AG08396 (cell line): ENCODE data around the gene LSAMP.

ENCODE experiments used
- DNase-seq: peaks from one replicate; pipeline ENCODE4 v3.0.0; 2012; ENCODE audit warnings: low spot score, mixed read lengths

Gene LSAMP

DNA sequence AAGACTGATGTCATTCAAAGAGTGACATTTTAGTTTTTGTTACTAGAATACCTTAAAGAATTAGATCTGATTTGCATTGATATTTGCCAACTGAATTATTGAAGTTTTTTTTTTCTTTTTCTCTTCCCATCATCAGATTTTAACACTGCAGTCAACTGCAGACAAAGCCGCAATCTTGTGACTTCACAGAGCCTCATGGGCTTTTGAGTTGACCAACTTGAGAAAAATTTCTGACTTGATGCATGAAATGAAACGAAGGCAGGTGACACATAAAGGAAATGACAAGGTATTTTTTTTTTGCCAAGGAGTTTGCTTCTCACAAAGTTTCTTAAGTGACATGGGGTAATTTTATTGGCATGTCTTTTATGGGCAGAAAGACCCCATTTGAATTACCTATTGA, 438.3 kb downstream of the LSAMP start:
- no peak for DNase-seq

- peak; percentile 39 for DNase-seq
Measured at GRCh38 chr3:116005404-116005803, 439.9 kb downstream of the LSAMP start.

DNA sequence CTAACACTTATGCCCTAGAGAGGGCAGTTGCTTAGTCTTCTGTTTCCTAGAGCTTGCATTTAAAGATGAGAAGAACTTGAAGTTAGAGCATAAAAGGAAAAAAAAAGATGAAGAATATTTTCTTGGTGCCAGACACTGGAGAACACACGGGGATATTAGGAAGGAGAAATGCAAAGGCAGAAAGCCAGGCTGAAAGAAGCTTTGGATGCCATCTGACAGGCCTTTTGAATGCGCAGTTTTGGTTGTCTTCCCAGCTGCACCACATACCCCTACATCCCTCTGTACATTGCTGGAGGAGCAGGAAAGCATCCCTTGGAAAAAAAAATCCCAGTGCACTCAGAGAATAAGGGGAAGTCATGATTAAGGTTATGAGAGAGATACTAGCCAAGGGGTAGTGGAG, 443.1 kb downstream of the LSAMP start:
- DNase-seq = no peak

- DNase-seq = no peak
Measured at GRCh38 chr3:116001151-116001621, 444.1 kb downstream of the LSAMP start.

DNA sequence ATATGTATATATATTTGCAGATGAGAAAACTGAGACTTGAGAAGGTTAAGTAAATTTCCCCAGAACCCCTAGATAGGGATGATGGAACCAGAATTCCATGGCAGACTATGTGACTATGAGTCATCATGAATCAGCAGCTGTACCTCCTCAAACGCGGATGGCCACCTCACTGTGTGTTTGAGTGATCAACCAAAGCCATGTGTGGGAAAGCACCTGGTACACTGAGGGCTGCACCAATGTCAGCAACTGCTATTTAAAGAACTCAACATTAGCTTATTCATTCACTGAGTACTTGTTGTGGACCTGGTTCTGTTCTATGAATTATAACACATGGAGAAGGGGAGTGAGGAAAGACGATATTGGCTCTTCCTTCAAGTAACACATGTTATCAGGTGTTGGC, 445.0 kb downstream of the LSAMP start:
- peak; percentile 39 for DNase-seq

DNA sequence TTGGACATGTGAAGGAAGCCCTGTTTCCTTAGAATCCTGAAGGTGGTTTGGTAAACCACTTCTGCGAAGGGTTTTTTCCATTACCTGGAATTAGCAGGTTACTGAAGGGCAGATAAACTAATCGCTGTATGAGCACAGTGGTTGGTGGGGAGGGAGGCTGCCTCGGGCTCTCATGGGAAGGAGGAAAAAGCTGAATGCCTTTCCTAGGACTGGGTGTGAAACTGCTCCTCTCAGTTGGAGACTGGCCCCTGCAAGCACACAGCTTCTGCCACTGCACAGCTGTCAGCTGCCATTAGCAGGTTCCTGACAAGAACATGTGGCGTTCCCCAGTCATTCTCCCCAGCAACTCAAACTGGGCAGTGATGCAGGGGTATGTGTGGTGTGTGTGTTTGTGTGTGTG, 445.7 kb downstream of the LSAMP start:
- no peak for DNase-seq

DNA sequence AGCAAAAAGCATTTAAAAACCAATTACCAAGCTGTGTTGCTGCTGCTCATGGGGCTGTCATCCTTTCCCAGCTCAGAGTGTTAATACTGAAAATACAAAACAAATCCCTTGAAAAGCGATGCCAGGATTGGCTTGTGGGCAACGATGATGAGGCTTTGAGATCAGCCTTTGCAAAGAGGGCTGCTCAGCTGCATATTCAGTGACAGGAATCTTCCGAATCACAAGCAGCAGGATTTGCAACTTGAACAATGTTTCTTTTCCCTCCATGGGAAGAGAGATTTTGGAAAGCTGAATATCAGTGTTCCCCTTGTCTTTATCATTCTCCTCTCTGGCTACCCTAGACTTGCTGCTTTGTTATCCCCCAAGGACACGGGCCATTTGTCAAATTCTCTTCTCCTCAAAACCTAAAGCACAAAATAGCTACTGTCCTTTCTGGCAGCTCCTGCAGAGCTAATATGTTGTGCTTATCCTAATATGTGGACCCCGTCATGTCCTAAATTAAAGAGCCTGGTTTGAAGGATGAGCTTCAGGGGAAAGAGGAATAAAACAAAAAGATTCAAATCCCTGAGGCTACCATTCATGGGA, 446.2 kb downstream of the LSAMP start:
- DNase-seq = no peak

GRCh38 chr3:115996420-115997108, 448.7 kb downstream of the LSAMP start:
- no peak for DNase-seq

GRCh38 chr3:115990669-115991068, 454.6 kb downstream of the LSAMP start:
- DNase-seq = no peak

GRCh38 chr3:115989684-115990421, 455.4 kb downstream of the LSAMP start:
- no peak for DNase-seq

DNA sequence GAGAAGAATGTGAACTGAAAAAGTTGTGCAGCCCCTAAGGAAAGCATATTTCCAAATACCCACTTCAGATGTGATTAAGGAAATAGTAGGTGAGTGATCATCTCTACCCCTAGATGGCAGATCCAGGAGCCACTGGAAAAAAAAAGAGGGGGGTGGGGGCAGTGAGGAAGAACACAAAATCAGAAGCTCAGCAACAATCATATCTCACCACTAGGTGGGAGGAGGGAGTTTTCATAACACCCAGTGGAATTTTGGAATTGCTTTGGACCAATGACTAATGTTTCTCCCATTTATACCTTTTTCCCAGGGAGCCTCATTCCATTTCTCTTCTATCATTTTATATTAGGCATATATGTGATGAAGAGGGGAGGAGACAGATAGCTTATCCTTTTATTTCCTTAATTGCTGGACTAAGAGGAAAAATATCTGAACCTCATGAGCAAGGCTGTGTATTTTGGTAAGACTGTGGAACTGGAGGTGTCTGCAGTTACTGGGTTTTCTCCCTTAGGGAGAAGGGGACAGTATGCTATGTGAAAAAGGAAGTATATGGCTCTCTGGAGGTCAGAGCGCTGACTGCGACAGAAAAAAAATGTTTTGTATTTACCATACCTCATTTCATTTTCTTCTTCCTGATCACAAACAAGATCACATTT, 458.6 kb downstream of the LSAMP start:
- no peak for DNase-seq

DNA sequence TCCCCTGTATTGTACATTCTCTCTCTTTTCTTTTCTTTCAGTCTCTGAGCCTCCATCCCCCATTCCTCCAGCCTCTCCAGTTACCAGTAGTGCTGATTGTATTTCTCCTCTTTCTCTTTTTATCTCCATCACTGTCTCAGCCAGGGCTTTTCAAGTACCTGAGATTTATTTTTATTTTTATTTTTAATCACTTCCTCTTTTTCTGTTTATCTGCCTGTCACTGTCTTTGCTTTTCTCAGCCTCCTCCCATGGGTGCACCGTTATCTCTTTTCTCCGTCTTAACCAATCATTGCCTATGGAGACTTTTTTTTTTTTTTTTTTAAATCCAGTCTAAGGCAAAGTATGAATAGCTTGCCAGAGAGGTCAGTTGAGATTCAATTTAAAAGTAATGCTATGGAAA, 462.7 kb downstream of the LSAMP start:
- DNase-seq = no peak

- no peak for DNase-seq
Measured at GRCh38 chr3:115982108-115982507, 463.2 kb downstream of the LSAMP start.

DNA sequence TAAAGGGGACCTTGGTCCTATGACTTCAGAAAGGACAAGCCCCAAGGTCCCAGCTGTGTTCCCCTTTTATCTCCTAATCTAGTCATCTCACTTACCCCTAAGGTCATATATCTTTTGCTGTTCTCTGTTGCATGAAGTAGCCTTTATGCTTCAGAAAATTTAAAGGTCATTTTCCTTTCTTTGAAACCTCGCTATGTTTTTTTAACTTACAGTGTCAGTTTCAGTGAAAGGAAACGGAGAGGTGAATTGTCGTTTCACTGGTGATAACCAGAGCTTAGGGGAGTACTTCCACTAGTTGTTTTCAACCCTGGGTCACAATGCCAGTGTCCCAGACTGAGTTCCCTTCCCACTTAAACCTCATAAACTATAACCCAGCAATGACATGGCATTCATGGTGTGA, 464.6 kb downstream of the LSAMP start:
- no peak for DNase-seq

GRCh38 chr3:115977866-115978265, 467.4 kb downstream of the LSAMP start:
- DNase-seq = no peak

DNA sequence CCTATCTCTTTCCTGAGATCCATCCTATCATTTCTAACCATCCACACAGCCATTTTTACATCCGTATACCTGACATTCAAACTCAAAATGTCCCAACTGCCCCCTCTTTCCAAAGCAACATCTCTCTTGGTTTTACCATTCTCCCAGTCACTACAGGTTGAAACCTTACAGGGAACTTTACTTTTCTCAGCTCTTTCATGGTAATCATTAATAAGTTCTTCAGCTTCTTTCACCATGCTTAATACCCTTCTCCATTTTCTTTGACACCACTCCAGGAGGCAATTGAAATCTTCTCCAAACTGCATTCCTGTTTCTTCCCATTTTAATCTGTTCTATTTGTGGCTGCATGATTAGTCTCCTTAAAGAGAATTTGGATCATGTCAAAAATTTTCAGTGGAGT, 469.5 kb downstream of the LSAMP start:
- no peak for DNase-seq

DNA sequence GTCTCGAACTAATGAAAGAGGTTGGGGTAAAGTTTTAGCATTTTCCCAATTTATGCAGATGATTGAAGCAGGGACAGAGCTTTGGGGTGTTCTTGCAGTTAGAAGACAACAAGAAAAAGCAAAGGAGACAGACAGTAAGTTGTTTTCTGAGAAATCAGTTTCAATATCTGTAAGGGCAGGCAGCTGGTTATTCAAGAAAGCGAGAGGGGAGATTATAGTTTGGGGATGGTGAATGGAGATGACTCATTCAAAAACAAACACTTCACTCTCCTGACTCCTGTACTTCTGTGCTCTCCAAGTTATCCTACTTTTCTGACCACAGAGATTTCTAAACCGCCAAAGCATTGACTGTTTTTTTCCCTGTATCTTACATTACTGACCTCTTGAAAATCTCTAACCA, 469.9 kb downstream of the LSAMP start:
- DNase-seq = peak; percentile 14

GRCh38 chr3:115974940-115975339, 470.3 kb downstream of the LSAMP start:
- no peak for DNase-seq

GRCh38 chr3:115968871-115969270, 476.4 kb downstream of the LSAMP start:
- DNase-seq = no peak

GRCh38 chr3:115961380-115961779, 483.9 kb downstream of the LSAMP start:
- DNase-seq = no peak

DNA sequence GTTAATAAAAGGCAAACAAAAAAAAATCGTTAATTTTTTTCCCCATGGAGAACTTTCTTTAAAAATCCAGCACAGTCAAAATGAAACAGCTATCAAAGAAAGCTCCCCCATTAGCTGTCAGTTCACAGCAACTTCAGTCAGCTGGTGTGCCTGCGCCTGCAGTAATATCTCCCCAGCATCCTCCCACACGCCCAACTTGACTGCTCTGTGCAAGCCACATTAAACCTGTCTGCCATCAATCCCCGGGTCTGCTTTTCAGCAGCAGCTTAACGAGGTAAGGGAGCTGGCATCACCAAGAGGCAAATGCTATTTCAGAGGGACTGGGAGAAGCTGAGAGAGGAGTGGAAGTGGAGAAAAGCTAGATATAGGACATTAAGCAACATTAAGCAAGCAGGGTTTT, 484.5 kb downstream of the LSAMP start:
- no peak for DNase-seq

GRCh38 chr3:115958526-115958925, 486.8 kb downstream of the LSAMP start:
- no peak for DNase-seq

DNA sequence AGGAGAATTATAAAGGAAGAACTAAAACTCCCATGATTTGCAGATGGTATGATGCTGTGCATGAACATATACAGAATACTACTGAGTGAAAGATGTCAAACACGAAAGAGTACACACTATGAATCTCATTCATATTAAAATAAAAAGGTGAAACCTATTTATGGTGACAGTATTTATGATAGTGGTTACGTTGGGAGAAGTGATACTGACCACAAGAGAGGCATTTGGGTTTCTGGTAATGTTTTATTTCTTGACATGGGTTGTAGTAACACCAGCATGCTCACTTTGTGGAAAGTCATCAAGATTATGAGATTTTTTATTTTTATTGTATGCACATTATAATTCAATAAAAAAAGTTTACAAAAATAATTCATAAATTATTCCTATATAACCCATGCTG, 498.0 kb downstream of the LSAMP start:
- DNase-seq = no peak
